B cell (primary cell): Measurements from ENCODE around the gene POT1. TPM values are rescaled to one million over a fixed set of nuclear protein-coding genes. Genes with fewer than 3 reads are reported as not detected.

ENCODE experiments used
- ATAC-seq: fragments of 200-7000 bp; cut with Tn5 transposase; one replicate; pipeline ENCODE4 v1.10.0; 2021; ENCODE audit warnings: low read depth, mild to moderate bottlenecking, moderate number of reproducible peaks, moderate library complexity
- CTCF ChIA-PET: fragments of 350-600 bp; sonication (Branson Sonifier 250); formaldehyde crosslinking; loops from one replicate; lab custom pipeline; 2021; ENCODE audit warnings: antibody characterized with exemption, inconsistent platforms; lab: Charles Lee
- POLR2A ChIA-PET: fragments of 350-600 bp; sonication (Branson Sonifier 250); formaldehyde crosslinking; loops from one replicate; lab custom pipeline; 2021; ENCODE audit warnings: antibody characterized with exemption; lab: Charles Lee
- DNase-seq: peaks from one replicate; pipeline ENCODE4 v3.0.0; 2013
- H2AFZ ChIP-seq: 2 replicates; pipeline ENCODE4 v1.6.1; 2012; ENCODE audit warnings: mild to moderate bottlenecking, low read depth, low read length; ENCODE audit not compliant: insufficient read depth, poor library complexity, severe bottlenecking
- H3K27ac ChIP-seq, 2 donors: 1 replicate in 1 of 2; 2 replicates in 1 of 2; pipeline ENCODE4 v1.5.1; 2012 to 2013; ENCODE audit warnings: low read length in 2 of 2, mild to moderate bottlenecking in 2 of 2, moderate library complexity in 1 of 2
- H3K27me3 ChIP-seq, 4 experiments: fragments of 200-600 bp in 1 of 4; sonication (generic) in 1 of 4; replicated peaks in 1 of 4; 1 replicate in 2 of 4; 2 replicates in 2 of 4; pipeline versions ENCODE4 v1.6.1 to v1.7.0; 2013 to 2016; ENCODE audit warnings: low read length in 3 of 4, mild to moderate bottlenecking in 2 of 4, mixed read lengths in 1 of 4, moderate library complexity in 1 of 4; ENCODE audit not compliant: insufficient read depth in 4 of 4, control insufficient read depth in 3 of 4; ENCODE audit errors: control extremely low read depth in 1 of 4
- H3K36me3 ChIP-seq, 2 experiments: replicated peaks in 1 of 2; 1 replicate in 1 of 2; 2 replicates in 1 of 2; pipeline versions ENCODE4 v1.6.1 to v1.7.1; 2013; ENCODE audit warnings: low read length in 1 of 2; ENCODE audit not compliant: insufficient read depth in 2 of 2, control insufficient read depth in 1 of 2; ENCODE audit errors: control extremely low read depth in 1 of 2, extremely low read depth in 1 of 2
- H3K4me1 ChIP-seq, 2 donors: fragments of 200-600 bp in 1 of 2; sonication (generic) in 1 of 2; 1 replicate in 1 of 2; 2 replicates in 1 of 2; pipeline versions ENCODE4 v1.5.1 to v1.6.1; 2013 to 2017; ENCODE audit warnings: low read length in 2 of 2; ENCODE audit not compliant: control insufficient read depth in 2 of 2, insufficient read depth in 2 of 2
- H3K4me2 ChIP-seq: replicated peaks from 2 replicates; pipeline ENCODE3; 2012; ENCODE audit warnings: mild to moderate bottlenecking, low read depth, low read length; ENCODE audit not compliant: poor library complexity, severe bottlenecking
- H3K4me3 ChIP-seq, 5 experiments: fragments of 200-600 bp in 1 of 5; sonication (generic) in 1 of 5; 1 replicate in 3 of 5; 2 replicates in 2 of 5; pipeline versions ENCODE4 v1.5.1 to v1.7.0; 2011 to 2016; ENCODE audit warnings: low read length in 4 of 5, mild to moderate bottlenecking in 4 of 5, low read depth in 2 of 5, control low read depth in 1 of 5, moderate library complexity in 1 of 5; ENCODE audit not compliant: insufficient read depth in 1 of 5; ENCODE audit errors: control extremely low read depth in 1 of 5, extremely low read depth in 1 of 5
- H3K79me2 ChIP-seq: fragments of 200-600 bp; sonication (generic); one replicate; pipeline ENCODE4 v1.6.0; 2016; ENCODE audit warnings: low read length; ENCODE audit not compliant: control insufficient read depth, insufficient read depth
- H3K9ac ChIP-seq: fragments of 200-600 bp; sonication (generic); 2 replicates; pipeline ENCODE4 v1.6.1; 2017; ENCODE audit warnings: mild to moderate bottlenecking, low read length, moderate library complexity
- H3K9me3 ChIP-seq, 3 donors: one replicate each; pipeline versions ENCODE4 v1.6.1 to v1.7.1; 2013; ENCODE audit warnings: low read length in 2 of 3; ENCODE audit not compliant: control insufficient read depth in 2 of 3, insufficient read depth in 1 of 3; ENCODE audit errors: control extremely low read depth in 1 of 3
- H4K20me1 ChIP-seq: 2 replicates; pipeline ENCODE4 v1.6.0; 2012; ENCODE audit warnings: mild to moderate bottlenecking, low read length; ENCODE audit not compliant: insufficient read depth, control insufficient read depth, poor library complexity, severe bottlenecking
- H3K27ac Mint-ChIP-seq: one replicate; pipeline ENCODE4 v1.8.0; 2021; ENCODE audit warnings: mixed read lengths
- H3K27me3 Mint-ChIP-seq: one replicate; pipeline ENCODE4 v1.8.0; 2021; ENCODE audit warnings: mixed read lengths
- H3K4me1 Mint-ChIP-seq: one replicate; pipeline ENCODE4 v1.8.0; 2021; ENCODE audit warnings: mixed read lengths
- H3K4me3 Mint-ChIP-seq: one replicate; pipeline ENCODE4 v1.8.0; 2021; ENCODE audit warnings: mixed read lengths
- H3K9me3 Mint-ChIP-seq: one replicate; pipeline ENCODE4 v1.8.0; 2022; ENCODE audit warnings: mixed read lengths; ENCODE audit not compliant: insufficient read depth
- EZH2 ChIP-seq: IDR thresholded peaks from 2 replicates; pipeline ENCODE4 v1.6.1; 2012; ENCODE audit warnings: borderline replicate concordance, low read depth, mild to moderate bottlenecking, moderate library complexity, low read length; ENCODE audit not compliant: insufficient read depth, poor library complexity, severe bottlenecking
- WGBS: methylation state at CpG from one replicate; pipeline ENCODE4 v1.1.5; 2013; ENCODE audit warnings: missing lambda C conversion rate; ENCODE audit not compliant: insufficient coverage; 5-methylcytosine and 5-hydroxymethylcytosine counted together
- intact Hi-C: fragments of 100-400 bp; cut with micrococcal nuclease; formaldehyde crosslinking; loops from one replicate; pipeline ENCODE4 v1.10.0; 2022
- polyA plus RNA-seq: library from polyadenylated mRNA; depleted of rRNA; stranded (reverse); fragments of >200 nt; gene quantifications from 2 replicates; pipeline ENCODE4 v1.2.3, GENCODE V29; 2012
- total RNA-seq, 2 donors: library from RNA; stranded (reverse); fragments of 120-200 nt in 1 of 2; gene quantifications; 1 replicate in 1 of 2; 2 replicates in 1 of 2; pipeline versions ENCODE4 v1.2.3 to v1.2.4, GENCODE V29; 2013 to 2022
- TF ChIP-seq, protein P1 (sequence below): fragments of 200-600 bp; IDR thresholded peaks from one replicate; pipeline ENCODE4 v1.8.0; 2022; ENCODE audit warnings: antibody characterized with exemption, mild to moderate bottlenecking

Gene POT1
- total and polyA plus RNA-seq, 2 donors (not counting 1 experiment from before 2014, with no cell fraction given), result 12.2 to 32.3 TPM

DNA sequence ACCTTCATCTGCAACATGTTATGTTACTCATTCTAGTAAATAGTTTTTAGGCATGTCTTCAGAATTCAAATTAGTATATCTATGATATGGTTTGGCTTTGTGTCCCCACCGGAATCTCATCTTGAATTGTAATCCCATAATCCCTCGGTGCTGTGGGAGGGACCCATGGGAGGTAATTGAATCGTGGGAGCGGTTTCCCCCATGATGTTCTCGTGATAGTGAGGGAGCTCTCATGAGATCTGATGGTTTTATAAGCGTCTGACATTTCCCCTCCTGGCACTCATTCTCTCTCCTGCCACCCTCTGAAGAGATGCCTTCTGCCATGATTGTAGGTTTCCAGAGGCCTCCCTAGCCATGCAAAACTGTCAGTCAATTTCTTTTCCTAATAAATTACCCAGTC, 143.6 kb downstream of the POT1 start:
- DNase-seq (no peak), ATAC-seq (no peak)
- Mint-ChIP-seq H3K27ac (no peak overlapping the region), H3K9me3 (no peaks in the 10 kb centered on the region), H3K27me3 (peaks cover 8% of the 10 kb centered on the region), H3K4me3 (no peak overlapping the region), H3K4me1 (no peaks in the 10 kb centered on the region)
- Histone ChIP-seq H3K9ac (no peak overlapping the region), H4K20me1 (no peaks in the 10 kb centered on the region), H3K79me2 (no peaks in the 10 kb centered on the region), H3K4me3 (no peak overlapping the region), H3K9me3 (no peaks in the 10 kb centered on the region), H2AFZ (no peak overlapping the region), H3K4me2 (no peak overlapping the region), H3K27me3 (no peaks in the 10 kb centered on the region), H3K36me3 (no peaks in the 10 kb centered on the region), H3K27ac (no peak overlapping the region), H3K4me1 (no peaks in the 10 kb centered on the region)
- CTCF ChIA-PET, result no interaction called here
- 83% methylated on average over 2 of the region's 6 CpGs for WGBS
- intact Hi-C loops, result no loop called here
- TF ChIP-seq, protein P1, sequence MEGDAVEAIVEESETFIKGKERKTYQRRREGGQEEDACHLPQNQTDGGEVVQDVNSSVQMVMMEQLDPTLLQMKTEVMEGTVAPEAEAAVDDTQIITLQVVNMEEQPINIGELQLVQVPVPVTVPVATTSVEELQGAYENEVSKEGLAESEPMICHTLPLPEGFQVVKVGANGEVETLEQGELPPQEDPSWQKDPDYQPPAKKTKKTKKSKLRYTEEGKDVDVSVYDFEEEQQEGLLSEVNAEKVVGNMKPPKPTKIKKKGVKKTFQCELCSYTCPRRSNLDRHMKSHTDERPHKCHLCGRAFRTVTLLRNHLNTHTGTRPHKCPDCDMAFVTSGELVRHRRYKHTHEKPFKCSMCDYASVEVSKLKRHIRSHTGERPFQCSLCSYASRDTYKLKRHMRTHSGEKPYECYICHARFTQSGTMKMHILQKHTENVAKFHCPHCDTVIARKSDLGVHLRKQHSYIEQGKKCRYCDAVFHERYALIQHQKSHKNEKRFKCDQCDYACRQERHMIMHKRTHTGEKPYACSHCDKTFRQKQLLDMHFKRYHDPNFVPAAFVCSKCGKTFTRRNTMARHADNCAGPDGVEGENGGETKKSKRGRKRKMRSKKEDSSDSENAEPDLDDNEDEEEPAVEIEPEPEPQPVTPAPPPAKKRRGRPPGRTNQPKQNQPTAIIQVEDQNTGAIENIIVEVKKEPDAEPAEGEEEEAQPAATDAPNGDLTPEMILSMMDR, result no peak
- no peak for TF ChIP-seq EZH2
- POLR2A ChIA-PET, result no interaction called here

DNA sequence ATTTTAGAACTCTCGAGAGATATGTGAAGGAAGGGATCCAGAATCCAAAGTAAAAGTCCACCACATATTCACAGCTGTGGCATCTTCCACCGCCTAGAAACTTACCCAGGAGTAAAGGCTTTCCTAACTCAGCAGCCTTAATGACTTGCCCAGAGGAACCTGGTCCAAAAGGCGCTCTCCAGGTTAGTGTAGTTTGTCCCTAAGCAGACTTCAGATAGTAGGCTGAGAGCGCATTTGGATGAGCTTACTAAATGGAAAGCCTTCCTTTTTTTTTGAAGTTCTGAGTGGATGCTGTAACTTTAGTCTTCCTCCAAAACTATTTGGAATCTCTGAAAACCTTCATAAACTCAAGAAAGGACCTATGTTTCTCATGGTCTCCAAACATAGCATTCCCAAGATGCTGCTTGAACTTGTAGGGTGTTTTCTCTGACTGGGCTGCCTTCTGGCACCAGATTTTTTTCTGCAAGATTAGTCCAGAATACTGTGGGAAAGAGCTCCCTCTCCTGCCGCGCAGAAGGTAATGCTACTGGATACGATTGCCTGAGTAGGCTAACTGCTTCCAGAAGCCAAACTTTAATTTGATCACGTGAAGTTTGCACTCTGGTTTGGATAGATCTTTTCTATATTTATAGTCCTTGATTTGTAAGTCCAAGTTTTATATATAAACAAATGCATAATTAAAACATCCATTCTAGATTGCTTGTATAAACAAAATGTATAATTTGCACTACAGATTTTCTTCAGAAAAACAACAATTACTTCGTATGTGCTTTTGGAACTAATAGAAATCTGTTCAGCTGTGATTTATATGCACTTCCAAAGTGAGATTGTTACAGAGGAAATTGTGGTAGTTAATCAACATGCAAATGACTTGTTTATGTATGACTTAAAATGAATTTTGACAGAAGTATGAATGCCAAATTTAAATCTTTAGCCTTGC, 144.5 kb downstream of the POT1 start:
- no peak overlapping the region for H3K27ac Mint-ChIP-seq
- no peak overlapping the region for H3K9ac ChIP-seq
- DNase-seq (no peak), ATAC-seq (no peak)
- H3K4me2 ChIP-seq, result no peak overlapping the region
- TF ChIP-seq, protein P1, result no peak
- no peak for TF ChIP-seq EZH2
- H3K9me3 ChIP-seq, result no peaks in the 10 kb centered on the region
- H3K4me1 Mint-ChIP-seq, result no peaks in the 10 kb centered on the region
- POLR2A ChIA-PET, result no interaction called here
- CTCF ChIA-PET, result interaction anchor here (0.6 kb wide), 1 partner anchor 29 kb away, joined by 3 read pairs; no protein-coding TSS in a partner anchor
- H3K4me3 ChIP-seq, result no peak overlapping the region
- H3K27me3 Mint-ChIP-seq, result peaks cover 8% of the 10 kb centered on the region
- H3K4me3 Mint-ChIP-seq, result no peak overlapping the region
- H3K27me3 ChIP-seq, result no peaks in the 10 kb centered on the region
- 67% methylated on average over 1 of the region's 9 CpGs for WGBS
- intact Hi-C loops, result no loop called here
- no peaks in the 10 kb centered on the region for H3K79me2 ChIP-seq
- no peaks in the 10 kb centered on the region for H3K4me1 ChIP-seq
- no peaks in the 10 kb centered on the region for H3K36me3 ChIP-seq
- no peaks in the 10 kb centered on the region for H4K20me1 ChIP-seq
- H2AFZ ChIP-seq, result no peak overlapping the region
- H3K27ac ChIP-seq, result no peak overlapping the region
- no peaks in the 10 kb centered on the region for H3K9me3 Mint-ChIP-seq
